Endothelial cell of umbilical vein (primary cell): ENCODE data around the gene XRCC4. TPM values are rescaled to one million over a fixed set of nuclear protein-coding genes. Genes with fewer than 3 reads are reported as not detected.

Experiments used
- BruUV-seq: library from RNA; stranded (reverse); fragments of 400-500 nt; replicated peaks from 2 replicates; lab custom pipeline; 2021; lab: Mats Ljungman, UMichigan
- CTCF ChIA-PET: fragments of 300-600, 350-600 bp; sonication (Branson Sonifier 250); formaldehyde crosslinking; loops from one replicate; lab custom pipeline; 2021; ENCODE audit warnings: antibody characterized with exemption, inconsistent platforms; lab: Charles Lee
- POLR2A ChIA-PET: fragments of 300-600, 350-600 bp; sonication (Branson Sonifier 250); formaldehyde crosslinking; loops from one replicate; lab custom pipeline; 2021; ENCODE audit warnings: antibody characterized with exemption, inconsistent platforms; lab: Charles Lee
- DNase-seq: peaks from one replicate; pipeline ENCODE4 v3.0.0-alpha.2; 2011; ENCODE audit warnings: low read depth, low spot score
- FAIRE-seq: peaks from 2 replicates; lab custom pipeline; 2011; peaks lifted over from hg19 to GRCh38; lab: Jason Lieb, UNC
- H2AFZ ChIP-seq: 2 replicates; pipeline ENCODE4 v1.6.0; 2012; ENCODE audit warnings: low read depth, low read length, control low read depth, inconsistent platforms
- H3K27ac ChIP-seq: 2 replicates; pipeline ENCODE4 v1.5.1; 2011; ENCODE audit warnings: low read depth, mild to moderate bottlenecking, control low read depth, low read length, moderate library complexity; ENCODE audit not compliant: insufficient read depth
- H3K27me3 ChIP-seq, 2 experiments: 2 replicates each; pipeline versions ENCODE4 v1.6.0 to v1.6.1; 2011; ENCODE audit warnings: low read length in 2 of 2, mixed read lengths in 1 of 2; ENCODE audit not compliant: control insufficient read depth in 2 of 2, insufficient read depth in 2 of 2
- H3K36me3 ChIP-seq, 2 experiments: 2 replicates in 1 of 2; 3 replicates in 1 of 2; pipeline ENCODE4 v1.5.1; 2011; ENCODE audit warnings: low read length in 2 of 2, mild to moderate bottlenecking in 1 of 2, moderate library complexity in 1 of 2; ENCODE audit not compliant: control insufficient read depth in 2 of 2, insufficient read depth in 2 of 2; ENCODE audit errors: extremely low read depth in 1 of 2
- H3K4me1 ChIP-seq: 3 replicates; pipeline ENCODE4 v1.5.1; 2011; ENCODE audit warnings: mild to moderate bottlenecking, low read length; ENCODE audit not compliant: control insufficient read depth, insufficient read depth; ENCODE audit errors: extremely low read depth
- H3K4me2 ChIP-seq: 2 replicates; pipeline ENCODE4 v1.6.1; 2011; ENCODE audit warnings: low read length, control low read depth, mixed read lengths; ENCODE audit not compliant: insufficient read depth
- H3K4me3 ChIP-seq, 3 experiments: fragments of 200-600 bp in 1 of 3; sonication (generic), shearing (Covaris generic) in 1 of 3; replicated peaks in 1 of 3; 2 replicates each; pipeline ENCODE4 v1.5.1; 2011 to 2016; ENCODE audit warnings: control low read depth in 3 of 3, low read length in 3 of 3, mild to moderate bottlenecking in 2 of 3, inconsistent platforms in 1 of 3, low read depth in 1 of 3, moderate library complexity in 1 of 3; ENCODE audit not compliant: insufficient read depth in 1 of 3
- H3K79me2 ChIP-seq: 2 replicates; pipeline ENCODE4 v1.6.0; 2012; ENCODE audit warnings: low read length, inconsistent platforms; ENCODE audit not compliant: control insufficient read depth, insufficient read depth
- H3K9ac ChIP-seq: replicated peaks from 2 replicates; pipeline ENCODE3; 2011; ENCODE audit warnings: low read length, control low read depth; ENCODE audit not compliant: insufficient read depth; ENCODE audit errors: extremely low read depth
- H3K9me1 ChIP-seq: replicated peaks from 3 replicates; pipeline ENCODE4 v1.6.0; 2011; ENCODE audit warnings: mild to moderate bottlenecking, low read length; ENCODE audit not compliant: control insufficient read depth, insufficient read depth; ENCODE audit errors: extremely low read depth
- H3K9me3 ChIP-seq: replicated peaks from 2 replicates; pipeline ENCODE4 v1.5.1; 2012; ENCODE audit warnings: low read length, inconsistent platforms; ENCODE audit not compliant: control insufficient read depth, insufficient read depth
- H4K20me1 ChIP-seq: replicated peaks from 2 replicates; pipeline ENCODE3; 2011; ENCODE audit warnings: mild to moderate bottlenecking, low read length; ENCODE audit not compliant: control insufficient read depth, insufficient read depth; ENCODE audit errors: extremely low read depth
- EZH2 ChIP-seq: IDR thresholded peaks from 2 replicates; pipeline ENCODE4 v1.6.1; 2012; ENCODE audit warnings: borderline replicate concordance, low read depth, mild to moderate bottlenecking, moderate library complexity, low read length, inconsistent platforms; ENCODE audit not compliant: severe bottlenecking
- FOS ChIP-seq: IDR thresholded peaks from 2 replicates; pipeline ENCODE4 v1.6.1; 2011; ENCODE audit warnings: mild to moderate bottlenecking, low read length, moderate library complexity, borderline replicate concordance; ENCODE audit not compliant: insufficient read depth
- GATA2 ChIP-seq: IDR thresholded peaks from 2 replicates; pipeline ENCODE4 v1.7.0; 2011; ENCODE audit warnings: low read depth, mild to moderate bottlenecking, moderate library complexity, mixed read lengths, low read length; ENCODE audit not compliant: insufficient read length, insufficient read depth
- JUN ChIP-seq: IDR thresholded peaks from 2 replicates; pipeline ENCODE4 v1.6.1; 2011; ENCODE audit warnings: borderline replicate concordance, low read depth; ENCODE audit not compliant: insufficient read length, insufficient read depth
- MYC ChIP-seq: IDR thresholded peaks from one replicate; pipeline ENCODE4 v1.6.1; 2011; ENCODE audit warnings: mild to moderate bottlenecking, low read depth, low read length
- POLR2A ChIP-seq: IDR thresholded peaks from 2 replicates; pipeline ENCODE4 v1.6.1; 2012; ENCODE audit warnings: low read depth, mild to moderate bottlenecking, control low read depth, low read length
- POLR2AphosphoS5 ChIP-seq: IDR thresholded peaks from 2 replicates; pipeline ENCODE4 v1.6.1; 2012; ENCODE audit warnings: low read depth, mild to moderate bottlenecking, control low read depth, low read length, moderate library complexity; ENCODE audit not compliant: insufficient read depth
- dilution Hi-C: fragments of 300-500 bp; cut with MboI; formaldehyde crosslinking; loops from one replicate; pipeline ENCODE4 v1.15.0; 2019; ENCODE audit warnings: low sequenced_read_pairs; ENCODE audit not compliant: extremely low pct_ligation_motif_present
- intact Hi-C: fragments of 100-400 bp; cut with micrococcal nuclease; formaldehyde crosslinking; loops from one replicate; pipeline ENCODE4 v1.10.0; 2022
- polyA plus RNA-seq, 4 experiments: library from polyadenylated mRNA; depleted of rRNA in 3 of 4; stranded (reverse) in 3 of 4; unstranded in 1 of 4; fragments of >200 nt; gene quantifications; 2 replicates each; pipeline versions ENCODE4 v1.2.1 to v1.2.3, GENCODE V29; 2011 to 2012; ENCODE audit warnings: missing spikeins in 1 of 4
- total RNA-seq: library from RNA; stranded (reverse); gene quantifications from 2 replicates; pipeline ENCODE4 v1.2.3, GENCODE V29; 2021
- TF ChIP-seq, protein P1 (sequence below), 2 donors: IDR thresholded peaks; 1 replicate in 1 of 2; 2 replicates in 1 of 2; pipeline ENCODE4 v1.5.1; 2011; ENCODE audit warnings: low read length in 2 of 2, mild to moderate bottlenecking in 2 of 2, moderate library complexity in 2 of 2, control low read depth in 1 of 2, inconsistent platforms in 1 of 2, low read depth in 1 of 2; ENCODE audit not compliant: insufficient read depth in 1 of 2; ENCODE audit errors: extremely low read depth in 1 of 2
- TF ChIP-seq, protein P2 (sequence below): IDR thresholded peaks from 2 replicates; pipeline ENCODE4 v1.6.1; 2011; ENCODE audit not compliant: insufficient read depth, insufficient read length

Gene XRCC4
- total and polyA plus RNA-seq, 2 donors (not counting 3 experiments of a cell fraction or from before 2014, with no cell fraction given): 1.3 to 7.7 TPM

DNA sequence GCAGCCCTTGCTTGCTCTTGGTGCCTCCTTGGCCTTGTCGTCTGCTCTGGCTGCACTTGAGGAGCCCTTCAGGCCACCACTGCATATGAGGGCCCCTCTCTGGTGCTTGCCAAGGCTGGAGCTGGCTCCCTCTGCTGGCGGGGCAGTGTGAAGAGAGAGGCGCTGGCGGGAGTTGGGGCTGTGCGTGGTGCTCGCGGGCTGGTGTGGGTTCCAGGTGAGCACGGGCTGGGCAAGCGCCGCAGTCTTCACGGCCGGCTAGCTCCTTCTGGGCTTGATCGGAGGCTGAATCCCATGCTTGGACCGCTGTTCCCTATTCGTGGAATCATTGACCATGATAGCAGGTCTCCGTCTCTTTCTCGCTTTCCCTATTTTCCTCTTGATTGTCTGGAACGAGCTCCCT is 56.5 kb downstream of the XRCC4 start:
- no peak for TF ChIP-seq MYC
- no peak for TF ChIP-seq JUN
- TF ChIP-seq, protein P1, sequence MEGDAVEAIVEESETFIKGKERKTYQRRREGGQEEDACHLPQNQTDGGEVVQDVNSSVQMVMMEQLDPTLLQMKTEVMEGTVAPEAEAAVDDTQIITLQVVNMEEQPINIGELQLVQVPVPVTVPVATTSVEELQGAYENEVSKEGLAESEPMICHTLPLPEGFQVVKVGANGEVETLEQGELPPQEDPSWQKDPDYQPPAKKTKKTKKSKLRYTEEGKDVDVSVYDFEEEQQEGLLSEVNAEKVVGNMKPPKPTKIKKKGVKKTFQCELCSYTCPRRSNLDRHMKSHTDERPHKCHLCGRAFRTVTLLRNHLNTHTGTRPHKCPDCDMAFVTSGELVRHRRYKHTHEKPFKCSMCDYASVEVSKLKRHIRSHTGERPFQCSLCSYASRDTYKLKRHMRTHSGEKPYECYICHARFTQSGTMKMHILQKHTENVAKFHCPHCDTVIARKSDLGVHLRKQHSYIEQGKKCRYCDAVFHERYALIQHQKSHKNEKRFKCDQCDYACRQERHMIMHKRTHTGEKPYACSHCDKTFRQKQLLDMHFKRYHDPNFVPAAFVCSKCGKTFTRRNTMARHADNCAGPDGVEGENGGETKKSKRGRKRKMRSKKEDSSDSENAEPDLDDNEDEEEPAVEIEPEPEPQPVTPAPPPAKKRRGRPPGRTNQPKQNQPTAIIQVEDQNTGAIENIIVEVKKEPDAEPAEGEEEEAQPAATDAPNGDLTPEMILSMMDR (IDR thresholded peaks at IDR 0.05; ENCODE audit: extremely low read depth in 1 of 2, insufficient read depth in 1 of 2, low read depth in 1 of 2, low read length in 2 of 2): no peak
- TF ChIP-seq POLR2AphosphoS5: no peak
- TF ChIP-seq, protein P2, sequence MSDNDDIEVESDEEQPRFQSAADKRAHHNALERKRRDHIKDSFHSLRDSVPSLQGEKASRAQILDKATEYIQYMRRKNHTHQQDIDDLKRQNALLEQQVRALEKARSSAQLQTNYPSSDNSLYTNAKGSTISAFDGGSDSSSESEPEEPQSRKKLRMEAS: no peak
- no peak for TF ChIP-seq FOS
- TF ChIP-seq GATA2: no peak
- no peak for TF ChIP-seq EZH2
- TF ChIP-seq POLR2A: no peak
- intact Hi-C loops: no loop called here
- H2AFZ ChIP-seq: no peak overlapping the region
- ChIA-PET POLR2A (no interaction called here), CTCF (interaction anchor here (0.8 to 1.5 kb wide), 3 partner anchors 10 to 769 kb away, joined by 3 to 5 read pairs (median 3); no protein-coding TSS in a partner anchor)
- DNase-seq (no peak), FAIRE-seq (no peak)
- no peaks in the 10 kb centered on the region for H3K9me3 ChIP-seq
- H3K4me3 ChIP-seq: no peak overlapping the region
- no peaks in the 10 kb centered on the region for H4K20me1 ChIP-seq
- dilution Hi-C loops: no loop called here
- BruUV-seq: no TSS peak
- H3K79me2 ChIP-seq: no peaks in the 10 kb centered on the region
- H3K36me3 ChIP-seq: no peaks in the 10 kb centered on the region
- no peak overlapping the region for H3K9ac ChIP-seq
- H3K4me2 ChIP-seq: no peak overlapping the region
- no peaks in the 10 kb centered on the region for H3K9me1 ChIP-seq
- H3K27me3 ChIP-seq: no peaks in the 10 kb centered on the region
- H3K4me1 ChIP-seq: no peaks in the 10 kb centered on the region
- H3K27ac ChIP-seq: no peak overlapping the region
